Measurements from ENCODE around the gene STK33. TPM values are rescaled to one million over a fixed set of nuclear protein-coding genes. Genes with fewer than 3 reads are reported as not detected.

STK33 gene
- total RNA-seq, 1 experiment from 2014 or later = 3.9 TPM

DNA sequence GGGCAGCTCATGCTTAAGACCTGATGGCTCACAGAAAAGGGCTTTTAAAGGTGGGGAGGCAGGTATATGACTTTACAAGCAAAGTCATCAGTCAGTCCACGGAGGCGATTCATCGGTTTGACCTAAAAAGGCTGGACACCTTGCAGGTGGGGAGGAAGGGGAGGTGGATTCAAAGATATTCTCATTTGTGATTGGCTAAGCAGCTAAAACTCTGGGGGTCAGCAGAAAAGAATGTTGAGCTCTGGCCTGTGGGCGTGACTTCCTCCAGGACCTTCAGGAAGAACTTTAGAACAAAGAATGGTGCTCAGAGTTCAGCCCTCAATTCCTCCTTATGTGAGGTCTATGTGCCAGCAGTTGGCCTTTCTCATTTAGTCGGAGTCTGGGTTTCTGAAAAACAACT lies 252.0 kb downstream of the STK33 start:
- no peaks in the 10 kb centered on the region for H3K27me3 ChIP-seq (ENCODE audit: control insufficient read depth, insufficient read depth, low read length)
- POLR2A ChIA-PET = no interaction called here
- ATAC-seq (no peak), DNase-seq (ENCODE audit: low read depth, low spot score) (no peak)
- no peak overlapping the region for H3K27ac ChIP-seq (ENCODE audit: low read length)
- TF ChIP-seq, protein P1, sequence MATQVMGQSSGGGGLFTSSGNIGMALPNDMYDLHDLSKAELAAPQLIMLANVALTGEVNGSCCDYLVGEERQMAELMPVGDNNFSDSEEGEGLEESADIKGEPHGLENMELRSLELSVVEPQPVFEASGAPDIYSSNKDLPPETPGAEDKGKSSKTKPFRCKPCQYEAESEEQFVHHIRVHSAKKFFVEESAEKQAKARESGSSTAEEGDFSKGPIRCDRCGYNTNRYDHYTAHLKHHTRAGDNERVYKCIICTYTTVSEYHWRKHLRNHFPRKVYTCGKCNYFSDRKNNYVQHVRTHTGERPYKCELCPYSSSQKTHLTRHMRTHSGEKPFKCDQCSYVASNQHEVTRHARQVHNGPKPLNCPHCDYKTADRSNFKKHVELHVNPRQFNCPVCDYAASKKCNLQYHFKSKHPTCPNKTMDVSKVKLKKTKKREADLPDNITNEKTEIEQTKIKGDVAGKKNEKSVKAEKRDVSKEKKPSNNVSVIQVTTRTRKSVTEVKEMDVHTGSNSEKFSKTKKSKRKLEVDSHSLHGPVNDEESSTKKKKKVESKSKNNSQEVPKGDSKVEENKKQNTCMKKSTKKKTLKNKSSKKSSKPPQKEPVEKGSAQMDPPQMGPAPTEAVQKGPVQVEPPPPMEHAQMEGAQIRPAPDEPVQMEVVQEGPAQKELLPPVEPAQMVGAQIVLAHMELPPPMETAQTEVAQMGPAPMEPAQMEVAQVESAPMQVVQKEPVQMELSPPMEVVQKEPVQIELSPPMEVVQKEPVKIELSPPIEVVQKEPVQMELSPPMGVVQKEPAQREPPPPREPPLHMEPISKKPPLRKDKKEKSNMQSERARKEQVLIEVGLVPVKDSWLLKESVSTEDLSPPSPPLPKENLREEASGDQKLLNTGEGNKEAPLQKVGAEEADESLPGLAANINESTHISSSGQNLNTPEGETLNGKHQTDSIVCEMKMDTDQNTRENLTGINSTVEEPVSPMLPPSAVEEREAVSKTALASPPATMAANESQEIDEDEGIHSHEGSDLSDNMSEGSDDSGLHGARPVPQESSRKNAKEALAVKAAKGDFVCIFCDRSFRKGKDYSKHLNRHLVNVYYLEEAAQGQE (IDR thresholded peaks at IDR 0.05; ENCODE audit: insufficient read depth in 1 of 2, low read depth in 2 of 2, low read length in 1 of 2) = no peak
- TF ChIP-seq POLR2AphosphoS5 (IDR thresholded peaks at IDR 0.05; ENCODE audit: low read depth, low read length) (no peak), SIN3A (IDR thresholded peaks at IDR 0.05; ENCODE audit: borderline replicate concordance, insufficient read depth, low read depth, low read length) (no peak), TCF7L2 (IDR thresholded peaks at IDR 0.05; ENCODE audit: low read depth, low read length) (no peak)
- TF ChIP-seq, protein P2, sequence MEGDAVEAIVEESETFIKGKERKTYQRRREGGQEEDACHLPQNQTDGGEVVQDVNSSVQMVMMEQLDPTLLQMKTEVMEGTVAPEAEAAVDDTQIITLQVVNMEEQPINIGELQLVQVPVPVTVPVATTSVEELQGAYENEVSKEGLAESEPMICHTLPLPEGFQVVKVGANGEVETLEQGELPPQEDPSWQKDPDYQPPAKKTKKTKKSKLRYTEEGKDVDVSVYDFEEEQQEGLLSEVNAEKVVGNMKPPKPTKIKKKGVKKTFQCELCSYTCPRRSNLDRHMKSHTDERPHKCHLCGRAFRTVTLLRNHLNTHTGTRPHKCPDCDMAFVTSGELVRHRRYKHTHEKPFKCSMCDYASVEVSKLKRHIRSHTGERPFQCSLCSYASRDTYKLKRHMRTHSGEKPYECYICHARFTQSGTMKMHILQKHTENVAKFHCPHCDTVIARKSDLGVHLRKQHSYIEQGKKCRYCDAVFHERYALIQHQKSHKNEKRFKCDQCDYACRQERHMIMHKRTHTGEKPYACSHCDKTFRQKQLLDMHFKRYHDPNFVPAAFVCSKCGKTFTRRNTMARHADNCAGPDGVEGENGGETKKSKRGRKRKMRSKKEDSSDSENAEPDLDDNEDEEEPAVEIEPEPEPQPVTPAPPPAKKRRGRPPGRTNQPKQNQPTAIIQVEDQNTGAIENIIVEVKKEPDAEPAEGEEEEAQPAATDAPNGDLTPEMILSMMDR (IDR thresholded peaks at IDR 0.05) = no peak
- CTCF ChIA-PET = no interaction called here
- no peaks in the 10 kb centered on the region for H3K36me3 ChIP-seq (ENCODE audit: control insufficient read depth, insufficient read depth, low read length)
- peaks cover 11% of the 10 kb centered on the region; the same call in 1 of the 2 replicates for H3K4me1 ChIP-seq (ENCODE audit: control insufficient read depth, insufficient read depth, low read length)
- H3K9me3 ChIP-seq (ENCODE audit: control insufficient read depth, insufficient read depth, low read depth, low read length) = no peaks in the 10 kb centered on the region
- BruUV-seq (replicated peaks) = no TSS peak
- H3K4me3 ChIP-seq (ENCODE audit: low read depth in 2 of 2, low read length in 2 of 2) = no peak overlapping the region
- in situ Hi-C loops (cut with HindIII; ENCODE audit: low pct_unique_long_range_greater_than_20kb, low sequenced_read_pairs) (no loop called here), intact Hi-C loops (cut with micrococcal nuclease; ENCODE audit: unreplicated experiment) (no loop called here)

Other genes starting within 250 kb of the STK33 start
- 30.4 TPM for gene TRIM66, start 88.4 kb upstream of the STK33 start, total RNA-seq (2021; ENCODE audit: unreplicated experiment)
- gene RPL27A, start 88.6 kb upstream of the STK33 start, total RNA-seq (2021; ENCODE audit: unreplicated experiment) = 1,115 TPM

Data from Panc1 (cell line).